HepG2 (cell line): Measurements from ENCODE around the gene RAB3B. TPM values are rescaled to one million over a fixed set of nuclear protein-coding genes. Genes with fewer than 3 reads are reported as not detected.
A peak's percentile ranks its signal among the peaks of the same experiment; 100 is the strongest.

Source experiments
- CBX5 ChIP-seq: sonication (generic); formaldehyde crosslinking; IDR thresholded peaks from 2 replicates; pipeline ENCODE4 v1.4.0; 2020; ENCODE audit warnings: missing genetic modification reagents, borderline replicate concordance
- ELF3 ChIP-seq: IDR thresholded peaks from 2 replicates; pipeline ENCODE4 v1.6.1; 2016; ENCODE audit warnings: missing genetic modification reagents, missing compliant biosample characterization
- GATAD2A ChIP-seq: IDR thresholded peaks from 2 replicates; pipeline ENCODE4 v1.6.1; 2016
- GMEB2 ChIP-seq: IDR thresholded peaks from 2 replicates; pipeline ENCODE4 v1.6.1; 2016; ENCODE audit warnings: missing biosample characterization, missing genetic modification reagents, low read depth
- HOXA5 ChIP-seq: sonication (generic); formaldehyde crosslinking; IDR thresholded peaks from 2 replicates; pipeline ENCODE4 v1.4.0; 2020; ENCODE audit warnings: missing genetic modification reagents
- RBM22 ChIP-seq: fragments of 200-400 bp; formaldehyde crosslinking; optimal IDR thresholded peaks from 2 replicates; pipeline ENCODE3; 2017; ENCODE audit warnings: mild to moderate bottlenecking, low read length, moderate library complexity
- SAP130 ChIP-seq: IDR thresholded peaks from 2 replicates; pipeline ENCODE4 v1.6.1; 2016; ENCODE audit warnings: low read depth
- ZEB1 ChIP-seq: IDR thresholded peaks from 2 replicates; pipeline ENCODE4 v1.6.1; 2012; ENCODE audit warnings: mild to moderate bottlenecking, low read depth, inconsistent platforms; ENCODE audit not compliant: insufficient replicate concordance
- ZNF264 ChIP-seq: sonication (generic); formaldehyde crosslinking; IDR thresholded peaks from 2 replicates; pipeline ENCODE4 v1.4.0; 2020; ENCODE audit warnings: missing genetic modification reagents
- ZNF496 ChIP-seq: sonication (generic); formaldehyde crosslinking; IDR thresholded peaks from 2 replicates; pipeline ENCODE4 v1.8.1; 2023; ENCODE audit warnings: mild to moderate bottlenecking, moderate library complexity, missing genetic modification reagents; ENCODE audit not compliant: insufficient replicate concordance
- ZNF513 ChIP-seq: sonication (generic); formaldehyde crosslinking; conservative IDR thresholded peaks from 2 replicates; pipeline ENCODE4 v1.5.0; 2020; ENCODE audit warnings: missing genetic modification reagents
- ZNF720 ChIP-seq: sonication (generic); formaldehyde crosslinking; IDR thresholded peaks from 2 replicates; pipeline ENCODE4 v1.4.0; 2020; ENCODE audit warnings: missing genetic modification reagents
- ZNF839 ChIP-seq: sonication (generic); formaldehyde crosslinking; IDR thresholded peaks from 2 replicates; pipeline ENCODE4 v1.4.0; 2020; ENCODE audit warnings: missing genetic modification reagents, mild to moderate bottlenecking, borderline replicate concordance
- ZSCAN29 ChIP-seq: sonication (generic); formaldehyde crosslinking; conservative IDR thresholded peaks from 2 replicates; pipeline ENCODE4 v1.4.0; 2020; ENCODE audit warnings: mild to moderate bottlenecking, missing genetic modification reagents
- polyA plus RNA-seq, 8 experiments: library from polyadenylated mRNA; depleted of rRNA in 3 of 8; stranded (reverse) in 7 of 8; unstranded in 1 of 8; fragments of >200 nt; fragmentation: Illumina TruSeq in 4 of 8; extraction: Trizol in 4 of 8; gene quantifications; 2 replicates each; pipeline versions ENCODE4 v1.2.1 to v1.2.3, GENCODE V29; 2011 to 2016; ENCODE audit warnings: low read depth in 4 of 8, missing spikeins in 1 of 8, mixed read lengths in 1 of 8; ENCODE audit not compliant: insufficient read depth in 1 of 8
- total RNA-seq, 5 experiments: library from RNA; depleted of rRNA; stranded (reverse); fragments of >200 nt; fragmentation: Illumina TruSeq; extraction: Trizol; gene quantifications; 2 replicates each; pipeline ENCODE4 v1.2.3, GENCODE V29; 2016; ENCODE audit warnings: low read depth in 1 of 5
- TF ChIP-seq, protein P1 (sequence below): sonication (generic); formaldehyde crosslinking; IDR thresholded peaks from 2 replicates; pipeline ENCODE4 v1.4.0; 2020; ENCODE audit warnings: mild to moderate bottlenecking, missing genetic modification reagents
- TF ChIP-seq, protein P2 (sequence below): sonication (generic); formaldehyde crosslinking; IDR thresholded peaks from 2 replicates; pipeline ENCODE4 v1.4.0; 2020; ENCODE audit warnings: mild to moderate bottlenecking, missing genetic modification reagents
- TF ChIP-seq, protein P3 (sequence below): sonication (generic); formaldehyde crosslinking; IDR thresholded peaks from 2 replicates; pipeline ENCODE4 v1.8.0; 2022; ENCODE audit warnings: mild to moderate bottlenecking, missing genetic modification reagents; ENCODE audit not compliant: insufficient replicate concordance

The RAB3B gene
- total and polyA plus RNA-seq, 2 of the 13 experiments (the other 11 are each of a cell fraction or from before 2014, with no cell fraction given), result 1.0 to 1.2 TPM

GRCh38 chr1:52033190-52034049, 42.9 kb upstream of the RAB3B start, which contains the start of gene KTI12 (continued):
- TF ChIP-seq GMEB2 (CRISPR knock-in tag) (peak; percentile 93), RBM22 (peak; percentile 95), HOXA5 (CRISPR knock-in tag) (0 out of 2 replicates have a peak, but pooled peaks have one; percentile 23), CBX5 (CRISPR knock-in tag) (no peak), ZSCAN29 (CRISPR knock-in tag) (0 out of 2 replicates have a peak, but pooled peaks have one; percentile 31), ZNF839 (CRISPR knock-in tag) (no peak), ZNF496 (CRISPR knock-in tag) (no peak), ZEB1 (no peak), SAP130 (CRISPR knock-in tag) (peak; percentile 97), ZNF513 (CRISPR knock-in tag) (no peak), ZNF264 (CRISPR knock-in tag) (no peak; the same call in 1 of the 2 replicates), ZNF720 (no peak), ELF3 (CRISPR knock-in tag) (peak; percentile 93), GATAD2A (CRISPR knock-in tag) (no peak; the same call in 1 of the 2 replicates)
- TF ChIP-seq, protein P1, sequence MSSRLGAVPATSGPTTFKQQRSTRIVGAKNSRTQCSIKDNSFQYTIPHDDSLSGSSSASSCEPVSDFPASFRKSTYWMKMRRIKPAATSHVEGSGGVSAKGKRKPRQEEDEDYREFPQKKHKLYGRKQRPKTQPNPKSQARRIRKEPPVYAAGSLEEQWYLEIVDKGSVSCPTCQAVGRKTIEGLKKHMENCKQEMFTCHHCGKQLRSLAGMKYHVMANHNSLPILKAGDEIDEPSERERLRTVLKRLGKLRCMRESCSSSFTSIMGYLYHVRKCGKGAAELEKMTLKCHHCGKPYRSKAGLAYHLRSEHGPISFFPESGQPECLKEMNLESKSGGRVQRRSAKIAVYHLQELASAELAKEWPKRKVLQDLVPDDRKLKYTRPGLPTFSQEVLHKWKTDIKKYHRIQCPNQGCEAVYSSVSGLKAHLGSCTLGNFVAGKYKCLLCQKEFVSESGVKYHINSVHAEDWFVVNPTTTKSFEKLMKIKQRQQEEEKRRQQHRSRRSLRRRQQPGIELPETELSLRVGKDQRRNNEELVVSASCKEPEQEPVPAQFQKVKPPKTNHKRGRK, result no peak
- TF ChIP-seq, protein P2, sequence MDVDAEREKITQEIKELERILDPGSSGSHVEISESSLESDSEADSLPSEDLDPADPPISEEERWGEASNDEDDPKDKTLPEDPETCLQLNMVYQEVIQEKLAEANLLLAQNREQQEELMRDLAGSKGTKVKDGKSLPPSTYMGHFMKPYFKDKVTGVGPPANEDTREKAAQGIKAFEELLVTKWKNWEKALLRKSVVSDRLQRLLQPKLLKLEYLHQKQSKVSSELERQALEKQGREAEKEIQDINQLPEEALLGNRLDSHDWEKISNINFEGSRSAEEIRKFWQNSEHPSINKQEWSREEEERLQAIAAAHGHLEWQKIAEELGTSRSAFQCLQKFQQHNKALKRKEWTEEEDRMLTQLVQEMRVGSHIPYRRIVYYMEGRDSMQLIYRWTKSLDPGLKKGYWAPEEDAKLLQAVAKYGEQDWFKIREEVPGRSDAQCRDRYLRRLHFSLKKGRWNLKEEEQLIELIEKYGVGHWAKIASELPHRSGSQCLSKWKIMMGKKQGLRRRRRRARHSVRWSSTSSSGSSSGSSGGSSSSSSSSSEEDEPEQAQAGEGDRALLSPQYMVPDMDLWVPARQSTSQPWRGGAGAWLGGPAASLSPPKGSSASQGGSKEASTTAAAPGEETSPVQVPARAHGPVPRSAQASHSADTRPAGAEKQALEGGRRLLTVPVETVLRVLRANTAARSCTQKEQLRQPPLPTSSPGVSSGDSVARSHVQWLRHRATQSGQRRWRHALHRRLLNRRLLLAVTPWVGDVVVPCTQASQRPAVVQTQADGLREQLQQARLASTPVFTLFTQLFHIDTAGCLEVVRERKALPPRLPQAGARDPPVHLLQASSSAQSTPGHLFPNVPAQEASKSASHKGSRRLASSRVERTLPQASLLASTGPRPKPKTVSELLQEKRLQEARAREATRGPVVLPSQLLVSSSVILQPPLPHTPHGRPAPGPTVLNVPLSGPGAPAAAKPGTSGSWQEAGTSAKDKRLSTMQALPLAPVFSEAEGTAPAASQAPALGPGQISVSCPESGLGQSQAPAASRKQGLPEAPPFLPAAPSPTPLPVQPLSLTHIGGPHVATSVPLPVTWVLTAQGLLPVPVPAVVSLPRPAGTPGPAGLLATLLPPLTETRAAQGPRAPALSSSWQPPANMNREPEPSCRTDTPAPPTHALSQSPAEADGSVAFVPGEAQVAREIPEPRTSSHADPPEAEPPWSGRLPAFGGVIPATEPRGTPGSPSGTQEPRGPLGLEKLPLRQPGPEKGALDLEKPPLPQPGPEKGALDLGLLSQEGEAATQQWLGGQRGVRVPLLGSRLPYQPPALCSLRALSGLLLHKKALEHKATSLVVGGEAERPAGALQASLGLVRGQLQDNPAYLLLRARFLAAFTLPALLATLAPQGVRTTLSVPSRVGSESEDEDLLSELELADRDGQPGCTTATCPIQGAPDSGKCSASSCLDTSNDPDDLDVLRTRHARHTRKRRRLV, result peak; percentile 82; the same call in 1 of the 2 replicates
- TF ChIP-seq, protein P3, sequence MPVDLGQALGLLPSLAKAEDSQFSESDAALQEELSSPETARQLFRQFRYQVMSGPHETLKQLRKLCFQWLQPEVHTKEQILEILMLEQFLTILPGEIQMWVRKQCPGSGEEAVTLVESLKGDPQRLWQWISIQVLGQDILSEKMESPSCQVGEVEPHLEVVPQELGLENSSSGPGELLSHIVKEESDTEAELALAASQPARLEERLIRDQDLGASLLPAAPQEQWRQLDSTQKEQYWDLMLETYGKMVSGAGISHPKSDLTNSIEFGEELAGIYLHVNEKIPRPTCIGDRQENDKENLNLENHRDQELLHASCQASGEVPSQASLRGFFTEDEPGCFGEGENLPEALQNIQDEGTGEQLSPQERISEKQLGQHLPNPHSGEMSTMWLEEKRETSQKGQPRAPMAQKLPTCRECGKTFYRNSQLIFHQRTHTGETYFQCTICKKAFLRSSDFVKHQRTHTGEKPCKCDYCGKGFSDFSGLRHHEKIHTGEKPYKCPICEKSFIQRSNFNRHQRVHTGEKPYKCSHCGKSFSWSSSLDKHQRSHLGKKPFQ (CRISPR knock-in tag), result peak; percentile 52
